KMS-11 (cell line): Measurements from ENCODE around the gene DAB1.

Experiments
- H2AFZ ChIP-seq: fragments of 200-600 bp; sonication (generic); 2 replicates; pipeline ENCODE4 v1.6.1; 2016; ENCODE audit warnings: antibody characterized with exemption, mixed run types, low read depth
- H3K27ac ChIP-seq: fragments of 200-600 bp; sonication (generic); 2 replicates; pipeline ENCODE4 v1.6.1; 2016; ENCODE audit warnings: mild to moderate bottlenecking, mixed run types
- H3K27me3 ChIP-seq: fragments of 200-600 bp; sonication (generic); 2 replicates; pipeline ENCODE4 v1.6.1; 2017; ENCODE audit warnings: mild to moderate bottlenecking, low read depth, mixed run types, moderate library complexity; ENCODE audit not compliant: insufficient read depth
- H3K36me3 ChIP-seq: fragments of 200-600 bp; sonication (generic); 2 replicates; pipeline ENCODE4 v1.6.1; 2017; ENCODE audit warnings: mild to moderate bottlenecking, mixed run types; ENCODE audit not compliant: insufficient read depth
- H3K4me1 ChIP-seq: fragments of 200-600 bp; sonication (generic); 2 replicates; pipeline ENCODE4 v1.6.1; 2016; ENCODE audit warnings: mild to moderate bottlenecking, low read depth, mixed run types; ENCODE audit not compliant: poor library complexity, severe bottlenecking
- H3K4me2 ChIP-seq: fragments of 200-600 bp; sonication (generic); 2 replicates; pipeline ENCODE4 v1.7.0; 2016; ENCODE audit warnings: mild to moderate bottlenecking, mixed run types
- H3K4me3 ChIP-seq: fragments of 200-600 bp; sonication (generic); IDR thresholded peaks from 2 replicates; pipeline ENCODE4 v1.6.1; 2017; ENCODE audit warnings: low read depth, low read length, mixed read lengths; ENCODE audit not compliant: insufficient read depth
- H3K79me2 ChIP-seq: fragments of 200-600 bp; sonication (generic); 2 replicates; pipeline ENCODE4 v1.6.1; 2016; ENCODE audit warnings: low read depth, mixed run types; ENCODE audit not compliant: insufficient read depth
- H3K9ac ChIP-seq: fragments of 200-600 bp; sonication (generic); 2 replicates; pipeline ENCODE4 v1.6.1; 2016; ENCODE audit warnings: mild to moderate bottlenecking, mixed run types
- H4K20me1 ChIP-seq: fragments of 200-600 bp; sonication (generic); 2 replicates; pipeline ENCODE4 v1.6.1; 2016; ENCODE audit warnings: mild to moderate bottlenecking, mixed run types; ENCODE audit not compliant: insufficient read depth
- TF ChIP-seq, protein P1 (sequence below): fragments of 200-600 bp; sonication (generic); conservative IDR thresholded peaks from 2 replicates; pipeline ENCODE4 v1.6.1; 2017; ENCODE audit warnings: low read depth, mild to moderate bottlenecking, antibody characterized with exemption, low read length, moderate library complexity, mixed read lengths

DAB1 gene

DNA sequence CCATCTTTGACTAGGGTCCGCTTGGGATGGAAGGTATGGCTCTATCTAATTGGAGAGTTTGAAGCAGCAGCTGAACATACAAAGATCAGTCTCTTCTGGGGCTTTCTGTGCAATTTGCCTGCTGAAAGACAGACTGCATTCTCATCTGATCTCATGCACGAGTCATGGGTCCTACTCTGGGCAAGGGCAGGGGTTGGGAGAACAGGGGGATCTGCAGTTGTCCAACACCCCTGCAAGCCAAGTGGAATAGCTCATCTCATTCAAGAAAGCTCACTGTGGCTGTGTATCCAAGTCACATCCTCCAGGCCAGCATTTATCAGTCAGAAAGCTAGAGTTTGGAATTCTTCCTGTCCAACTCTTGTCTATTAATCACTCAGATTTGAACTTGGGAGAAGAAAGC, 280.9 kb downstream of the DAB1 start:
- Histone ChIP-seq H3K27ac (no peak overlapping the region), H3K9ac (no peak overlapping the region), H3K36me3 (no peaks in the 10 kb centered on the region), H3K79me2 (no peaks in the 10 kb centered on the region), H3K4me1 (no peaks in the 10 kb centered on the region), H3K27me3 (no peaks in the 10 kb centered on the region), H3K4me3 (no peak overlapping the region), H3K4me2 (no peak overlapping the region), H4K20me1 (no peaks in the 10 kb centered on the region), H2AFZ (no peak overlapping the region)
- TF ChIP-seq, protein P1, sequence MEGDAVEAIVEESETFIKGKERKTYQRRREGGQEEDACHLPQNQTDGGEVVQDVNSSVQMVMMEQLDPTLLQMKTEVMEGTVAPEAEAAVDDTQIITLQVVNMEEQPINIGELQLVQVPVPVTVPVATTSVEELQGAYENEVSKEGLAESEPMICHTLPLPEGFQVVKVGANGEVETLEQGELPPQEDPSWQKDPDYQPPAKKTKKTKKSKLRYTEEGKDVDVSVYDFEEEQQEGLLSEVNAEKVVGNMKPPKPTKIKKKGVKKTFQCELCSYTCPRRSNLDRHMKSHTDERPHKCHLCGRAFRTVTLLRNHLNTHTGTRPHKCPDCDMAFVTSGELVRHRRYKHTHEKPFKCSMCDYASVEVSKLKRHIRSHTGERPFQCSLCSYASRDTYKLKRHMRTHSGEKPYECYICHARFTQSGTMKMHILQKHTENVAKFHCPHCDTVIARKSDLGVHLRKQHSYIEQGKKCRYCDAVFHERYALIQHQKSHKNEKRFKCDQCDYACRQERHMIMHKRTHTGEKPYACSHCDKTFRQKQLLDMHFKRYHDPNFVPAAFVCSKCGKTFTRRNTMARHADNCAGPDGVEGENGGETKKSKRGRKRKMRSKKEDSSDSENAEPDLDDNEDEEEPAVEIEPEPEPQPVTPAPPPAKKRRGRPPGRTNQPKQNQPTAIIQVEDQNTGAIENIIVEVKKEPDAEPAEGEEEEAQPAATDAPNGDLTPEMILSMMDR, result no peak

DNA sequence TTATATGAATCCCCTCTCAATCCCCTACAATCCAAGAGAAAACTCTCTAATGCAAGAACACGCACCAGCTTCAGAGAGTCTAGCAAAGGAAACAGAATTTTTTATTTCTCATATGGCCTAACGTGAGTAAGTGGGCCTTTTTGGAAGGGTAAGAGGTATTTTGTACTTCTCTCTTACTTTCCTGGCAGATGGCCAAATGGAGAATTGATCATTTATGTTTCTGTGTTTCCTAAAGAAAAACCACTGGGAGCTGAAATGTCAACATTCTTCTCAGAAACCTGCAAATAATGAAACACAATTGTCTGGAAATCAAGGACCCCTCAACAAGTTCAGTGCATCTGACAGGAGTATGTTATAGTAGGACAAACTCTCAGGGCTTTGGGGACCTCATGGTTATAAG, 281.7 kb downstream of the DAB1 start:
- Histone ChIP-seq H3K27ac (no peak overlapping the region), H3K79me2 (no peaks in the 10 kb centered on the region), H3K36me3 (no peaks in the 10 kb centered on the region), H3K27me3 (no peaks in the 10 kb centered on the region), H3K4me1 (no peaks in the 10 kb centered on the region), H3K4me2 (no peak overlapping the region), H2AFZ (no peak overlapping the region), H4K20me1 (no peaks in the 10 kb centered on the region), H3K9ac (no peak overlapping the region), H3K4me3 (no peak overlapping the region)
- TF ChIP-seq, protein P1, result no peak

DNA sequence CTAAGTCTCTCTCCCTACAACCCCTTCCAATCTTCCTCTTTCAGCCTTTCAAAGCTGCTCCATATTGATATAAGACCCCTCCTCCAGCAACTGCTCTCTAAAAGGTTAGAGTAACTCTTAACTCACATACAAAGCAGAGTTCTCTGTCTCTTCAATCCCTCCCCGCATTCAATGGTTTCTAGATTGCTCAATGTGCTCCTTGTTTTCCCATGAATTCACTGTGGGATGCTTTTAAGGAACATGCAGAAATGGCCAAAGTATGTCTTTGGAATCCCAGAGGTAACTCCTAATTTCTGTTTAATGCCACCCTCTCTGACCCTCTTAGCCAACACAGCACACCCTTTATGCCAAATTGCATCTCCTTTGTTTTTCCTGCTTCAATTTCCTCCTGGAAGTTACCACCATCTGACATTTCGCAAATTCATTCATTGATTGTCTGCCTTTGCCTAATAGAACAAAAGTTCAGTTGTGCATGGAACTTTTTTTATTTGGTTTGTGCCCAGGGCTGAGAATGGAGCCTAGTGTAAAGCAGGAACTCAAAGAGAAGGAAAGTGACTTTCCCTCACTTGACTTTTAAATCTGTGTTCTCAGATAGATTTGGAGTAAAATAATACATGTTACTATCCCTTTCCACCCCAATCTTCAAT, 285.3 kb downstream of the DAB1 start:
- Histone ChIP-seq H4K20me1 (no peaks in the 10 kb centered on the region), H3K4me2 (no peak overlapping the region), H3K27ac (no peak overlapping the region), H3K27me3 (no peaks in the 10 kb centered on the region), H3K9ac (no peak overlapping the region), H3K36me3 (no peaks in the 10 kb centered on the region), H3K4me1 (no peaks in the 10 kb centered on the region), H3K79me2 (no peaks in the 10 kb centered on the region), H2AFZ (no peak overlapping the region), H3K4me3 (no peak overlapping the region)
- TF ChIP-seq, protein P1, result no peak

DNA sequence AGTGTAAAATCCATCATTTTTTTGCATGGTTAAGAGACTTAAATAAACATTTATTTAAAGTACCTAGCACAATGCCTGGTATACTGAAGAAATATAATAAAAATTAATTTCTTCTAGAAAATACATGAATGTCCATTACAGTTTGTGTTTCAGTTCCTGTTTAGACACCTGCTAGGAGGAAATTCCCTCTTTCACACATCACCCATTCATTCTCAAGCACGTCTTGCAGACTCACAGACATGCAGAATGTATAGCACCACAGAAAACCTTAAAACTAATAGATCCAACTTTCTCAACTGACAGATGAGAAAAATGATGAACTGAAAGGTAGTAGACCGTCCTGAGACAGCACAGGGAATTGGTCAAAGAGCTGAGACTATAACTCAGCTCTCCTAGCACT, 285.9 kb downstream of the DAB1 start:
- H2AFZ ChIP-seq, result no peak overlapping the region
- TF ChIP-seq, protein P1, result no peak
- H3K79me2 ChIP-seq, result no peaks in the 10 kb centered on the region
- no peak overlapping the region for H3K4me3 ChIP-seq
- H3K27me3 ChIP-seq, result no peaks in the 10 kb centered on the region
- no peak overlapping the region for H3K4me2 ChIP-seq
- H3K36me3 ChIP-seq, result no peaks in the 10 kb centered on the region
- no peak overlapping the region for H3K27ac ChIP-seq
- no peaks in the 10 kb centered on the region for H3K4me1 ChIP-seq
- no peak overlapping the region for H3K9ac ChIP-seq
- no peaks in the 10 kb centered on the region for H4K20me1 ChIP-seq
